ENCODE measurements around the gene MYG1.

DNA sequence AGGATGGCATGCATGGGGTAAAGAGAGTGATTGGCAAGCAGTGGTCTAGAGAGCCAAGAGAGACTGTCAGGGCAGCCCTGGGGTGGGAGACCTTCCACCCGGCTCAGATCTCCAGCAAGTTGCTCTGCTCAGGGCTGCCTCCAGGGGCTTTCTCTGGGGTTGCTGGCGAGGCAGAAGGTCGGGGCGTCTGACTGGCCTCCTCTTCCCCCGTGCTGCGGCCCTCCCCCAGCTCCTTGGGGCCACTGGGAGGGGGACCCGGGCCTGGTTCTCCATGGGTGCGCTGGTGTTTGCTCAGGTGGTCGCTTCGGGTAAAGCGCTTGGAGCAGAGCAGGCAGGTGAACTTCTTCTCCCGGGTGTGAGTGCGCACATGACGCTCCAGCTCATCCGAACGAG is 28.5 kb downstream of the MYG1 start:
- TF ChIP-seq CTCF (IDR thresholded peaks at IDR 0.05 in 8 of 11, conservative IDR thresholded peaks at IDR 0.05 in 3 of 11) (no peak), POLR2A (IDR thresholded peaks at IDR 0.05) (no peak), POLR2AphosphoS5 (IDR thresholded peaks at IDR 0.05) (no peak)

All from spleen (tissue), 7 donors.